Fibroblast of lung (primary cell): Measurements from ENCODE around the gene UCK2.

Source experiments
- EZH2 ChIP-seq: IDR thresholded peaks from 2 replicates; pipeline ENCODE4 v1.5.1; 2012; ENCODE audit warnings: low read length, control low read depth, mild to moderate bottlenecking; ENCODE audit errors: missing control alignments
- TF ChIP-seq, protein P1 (sequence below), 2 donors: IDR thresholded peaks in 1 of 2; conservative IDR thresholded peaks in 1 of 2; 1 replicate in 1 of 2; 2 replicates in 1 of 2; pipeline ENCODE4 v1.5.1; 2011 to 2012; ENCODE audit warnings: low read length in 2 of 2, control low read depth in 1 of 2, inconsistent platforms in 1 of 2, low read depth in 1 of 2, mild to moderate bottlenecking in 1 of 2

DNA sequence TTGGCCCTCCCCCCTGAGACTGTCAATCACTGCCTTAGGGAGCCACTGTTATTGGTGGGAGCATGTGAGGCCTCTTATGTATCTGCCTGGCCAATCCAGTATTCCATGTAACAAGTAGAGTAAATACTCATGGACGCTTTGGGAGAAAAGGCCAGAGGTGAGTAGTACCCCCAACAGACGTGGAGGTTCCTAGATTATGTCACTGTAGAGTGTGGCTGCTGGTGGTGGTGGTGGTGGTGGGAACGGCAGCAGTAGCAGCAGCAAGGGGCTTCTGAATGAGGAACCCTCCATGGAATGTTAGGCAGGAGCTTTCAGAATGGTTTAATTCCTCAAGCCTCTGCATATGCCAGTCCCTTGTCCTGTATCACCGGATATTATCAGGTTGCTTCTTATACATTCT is 118.5 kb downstream of the UCK2 start:
- TF ChIP-seq, protein P1, sequence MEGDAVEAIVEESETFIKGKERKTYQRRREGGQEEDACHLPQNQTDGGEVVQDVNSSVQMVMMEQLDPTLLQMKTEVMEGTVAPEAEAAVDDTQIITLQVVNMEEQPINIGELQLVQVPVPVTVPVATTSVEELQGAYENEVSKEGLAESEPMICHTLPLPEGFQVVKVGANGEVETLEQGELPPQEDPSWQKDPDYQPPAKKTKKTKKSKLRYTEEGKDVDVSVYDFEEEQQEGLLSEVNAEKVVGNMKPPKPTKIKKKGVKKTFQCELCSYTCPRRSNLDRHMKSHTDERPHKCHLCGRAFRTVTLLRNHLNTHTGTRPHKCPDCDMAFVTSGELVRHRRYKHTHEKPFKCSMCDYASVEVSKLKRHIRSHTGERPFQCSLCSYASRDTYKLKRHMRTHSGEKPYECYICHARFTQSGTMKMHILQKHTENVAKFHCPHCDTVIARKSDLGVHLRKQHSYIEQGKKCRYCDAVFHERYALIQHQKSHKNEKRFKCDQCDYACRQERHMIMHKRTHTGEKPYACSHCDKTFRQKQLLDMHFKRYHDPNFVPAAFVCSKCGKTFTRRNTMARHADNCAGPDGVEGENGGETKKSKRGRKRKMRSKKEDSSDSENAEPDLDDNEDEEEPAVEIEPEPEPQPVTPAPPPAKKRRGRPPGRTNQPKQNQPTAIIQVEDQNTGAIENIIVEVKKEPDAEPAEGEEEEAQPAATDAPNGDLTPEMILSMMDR (conservative IDR thresholded peaks at IDR 0.05 in 1 of 2, IDR thresholded peaks at IDR 0.05 in 1 of 2; ENCODE audit: low read depth in 1 of 2, low read length in 2 of 2) = no peak
- no peak for TF ChIP-seq EZH2
